Gastrocnemius medialis (tissue), 4 donors: Measurements from ENCODE around the gene NUDT6. TPM values are rescaled to one million over a fixed set of nuclear protein-coding genes. Genes with fewer than 3 reads are reported as not detected.
A peak's percentile ranks its signal among the peaks of the same experiment; 100 is the strongest.

Source experiments
- ATAC-seq, 2 donors: fragments of 150-250 bp; one replicate each; pipeline ENCODE4 v1.9.1; 2016
- DNase-seq, 2 donors: peaks; one replicate each; pipeline ENCODE4 v3.0.0-alpha.2; 2019
- H3K27ac ChIP-seq, 4 donors: fragments of 200-600 bp; sonication (generic); 1 replicate in 1 of 4; 2 replicates in 3 of 4; pipeline ENCODE4 v1.5.1; 2016 to 2018; ENCODE audit warnings: mild to moderate bottlenecking in 2 of 4, moderate library complexity in 1 of 4
- H3K27me3 ChIP-seq, 3 donors: fragments of 200-600 bp; sonication (generic) in 2 of 3; 1 replicate in 1 of 3; 2 replicates in 2 of 3; pipeline versions ENCODE4 v1.5.1 to v1.6.0; 2016 to 2019; ENCODE audit warnings: mild to moderate bottlenecking in 1 of 3, moderate library complexity in 1 of 3
- H3K36me3 ChIP-seq, 2 donors: fragments of 200-600 bp; sonication (generic) in 1 of 2; one replicate each; pipeline ENCODE4 v1.5.1; 2017 to 2018
- H3K4me1 ChIP-seq, 2 donors: fragments of 200-600 bp; sonication (generic) in 1 of 2; one replicate each; pipeline ENCODE4 v1.5.1; 2016 to 2017; ENCODE audit warnings: mild to moderate bottlenecking in 2 of 2
- H3K4me3 ChIP-seq, 4 donors: fragments of 200-600 bp; sonication (generic) in 3 of 4; 1 replicate in 1 of 4; 2 replicates in 3 of 4; pipeline ENCODE4 v1.5.1; 2016 to 2019; ENCODE audit warnings: mild to moderate bottlenecking in 2 of 4
- H3K9me3 ChIP-seq, 3 donors: fragments of 200-600 bp; sonication (generic) in 2 of 3; 1 replicate in 1 of 3; 2 replicates in 2 of 3; pipeline ENCODE4 v1.5.1; 2016 to 2019
- CTCF ChIP-seq, 5 experiments: fragments of 450-650 bp in 3 of 5; fragments of 200-600 bp in 2 of 5; sonication (generic) in 2 of 5; IDR thresholded peaks in 4 of 5; conservative IDR thresholded peaks in 1 of 5; 1 replicate in 4 of 5; 2 replicates in 1 of 5; pipeline ENCODE4 v1.5.1; 2016 to 2019; ENCODE audit warnings: antibody characterized with exemption in 5 of 5, mild to moderate bottlenecking in 3 of 5, moderate library complexity in 3 of 5
- POLR2A ChIP-seq, 2 donors: fragments of 450-650 bp; IDR thresholded peaks; one replicate each; pipeline ENCODE4 v1.6.1; 2017; ENCODE audit warnings: antibody characterized with exemption in 2 of 2, mild to moderate bottlenecking in 2 of 2, moderate library complexity in 2 of 2
- in situ Hi-C, 4 donors: fragments of 200-750 bp; cut with MboI; loops; one replicate each; pipeline versions ENCODE4 v1.15.0 to v1.8.0; 2017; ENCODE audit warnings: low sequenced_read_pairs in 4 of 4
- intact Hi-C: fragments of 100-400 bp; cut with DNase I; formaldehyde crosslinking; loops from one replicate; pipeline ENCODE4 v1.15.1; 2023; ENCODE audit warnings: low total_unique reads
- total RNA-seq, 4 donors: library from RNA; depleted of rRNA; stranded (reverse); fragments of >200 nt; gene quantifications; one replicate each; pipeline versions ENCODE4 v1.1.0 to v1.2.3, GENCODE V29; 2016

NUDT6 gene
- total RNA-seq, 4 donors from 2014 or later = 2.0 to 4.0 (median 2.6) TPM

DNA sequence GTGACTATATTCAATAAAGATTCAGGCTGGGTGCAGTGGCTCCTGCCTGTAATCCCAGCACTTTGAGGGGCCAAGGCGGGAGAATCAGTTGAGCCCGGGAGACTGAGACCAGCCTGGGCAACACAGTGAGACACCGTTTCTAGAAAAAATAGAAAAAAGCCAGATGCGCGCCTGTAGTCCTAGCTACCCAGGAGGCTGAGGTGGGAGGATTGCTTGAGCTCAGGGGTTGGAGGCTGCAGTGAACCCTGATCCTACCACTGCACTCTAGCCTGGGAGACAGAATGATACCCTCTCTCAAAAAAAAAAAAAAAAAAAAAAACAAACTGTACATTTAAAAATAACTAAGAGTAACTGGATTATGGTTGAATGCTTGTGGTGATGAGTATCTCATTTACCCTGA is 1.1 kb downstream of the NUDT6 start:
- H3K27me3 ChIP-seq = no peaks in the 10 kb centered on the region
- no peak for TF ChIP-seq CTCF (IDR thresholded peaks at IDR 0.05 in 4 of 5, conservative IDR thresholded peaks at IDR 0.05 in 1 of 5)
- TF ChIP-seq POLR2A (IDR thresholded peaks at IDR 0.05) = no peak
- ATAC-seq (no peak), DNase-seq (no peak)
- in situ Hi-C loops (loop anchor here in 1 of 4 donors (10.0 kb wide), 1 partner anchor 166 kb away; no protein-coding TSS in a partner anchor), intact Hi-C loops (loop anchor here (5.0 kb wide), 1 partner anchor 94 kb away; the partner anchor contains the start of gene FGF2)
- H3K4me3 ChIP-seq = peak overlapping the region; percentile 86 to 94 (median 92)
- no peaks in the 10 kb centered on the region for H3K9me3 ChIP-seq
- H3K4me1 ChIP-seq = peaks cover 13 to 24% of the 10 kb centered on the region in 2 donors
- peak overlapping the region in 3 of 4 donors; percentile 77 to 82 (median 80) for H3K27ac ChIP-seq
- H3K36me3 ChIP-seq = no peaks in the 10 kb centered on the region

DNA sequence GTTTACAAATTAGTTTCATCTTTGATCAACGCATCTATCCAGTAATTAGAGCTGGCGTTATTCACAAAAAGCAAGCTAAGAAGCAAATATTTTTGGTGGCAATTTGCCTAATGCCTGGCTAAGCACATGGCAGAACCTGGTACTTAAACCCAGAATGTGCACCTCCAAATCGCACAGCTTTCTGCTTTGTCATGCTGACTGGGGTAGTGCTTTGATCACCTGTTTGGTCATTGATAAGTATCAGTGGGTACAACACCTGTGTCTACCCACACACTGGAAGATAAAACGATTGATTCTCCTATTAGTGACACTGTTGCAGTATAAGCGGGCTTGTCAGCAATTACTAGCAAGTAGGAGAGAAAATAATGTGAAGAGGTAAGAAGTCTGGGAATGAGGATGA is 1.9 kb downstream of the NUDT6 start:
- H3K4me3 ChIP-seq = no peak overlapping the region
- ATAC-seq (no peak), DNase-seq (no peak)
- H3K9me3 ChIP-seq = no peaks in the 10 kb centered on the region
- H3K27ac ChIP-seq = no peak overlapping the region
- in situ Hi-C loops (loop anchor here in 1 of 4 donors (10.0 kb wide), 1 partner anchor 166 kb away; no protein-coding TSS in a partner anchor), intact Hi-C loops (loop anchor here (5.0 kb wide), 1 partner anchor 93 kb away; the partner anchor contains the start of gene FGF2)
- H3K4me1 ChIP-seq = peaks cover 13 to 20% of the 10 kb centered on the region in 2 donors
- H3K27me3 ChIP-seq = no peaks in the 10 kb centered on the region
- TF ChIP-seq POLR2A (IDR thresholded peaks at IDR 0.05) (no peak), CTCF (IDR thresholded peaks at IDR 0.05 in 4 of 5, conservative IDR thresholded peaks at IDR 0.05 in 1 of 5) (no peak)
- peaks cover 0 to 4% of the 10 kb centered on the region in 2 donors for H3K36me3 ChIP-seq

- TF ChIP-seq CTCF (IDR thresholded peaks at IDR 0.05 in 4 of 5, conservative IDR thresholded peaks at IDR 0.05 in 1 of 5) (no peak), POLR2A (IDR thresholded peaks at IDR 0.05) (no peak)
- in situ Hi-C loops = loop anchor here in 1 of 4 donors (10.0 kb wide), 1 partner anchor 163 kb away; no protein-coding TSS in a partner anchor
- Histone ChIP-seq H3K4me3 (no peak overlapping the region), H3K27ac (no peak overlapping the region), H3K27me3 (no peaks in the 10 kb centered on the region), H3K4me1 (peaks cover 5 to 8% of the 10 kb centered on the region in 2 donors), H3K9me3 (no peaks in the 10 kb centered on the region), H3K36me3 (peaks cover 0 to 11% of the 10 kb centered on the region in 2 donors)
- ATAC-seq = no peak
- DNase-seq = no peak
- intact Hi-C loops = no loop called here
These were observed 4.7 kb downstream of the NUDT6 start for GRCh38 chr4:122917731-122918130.

DNA sequence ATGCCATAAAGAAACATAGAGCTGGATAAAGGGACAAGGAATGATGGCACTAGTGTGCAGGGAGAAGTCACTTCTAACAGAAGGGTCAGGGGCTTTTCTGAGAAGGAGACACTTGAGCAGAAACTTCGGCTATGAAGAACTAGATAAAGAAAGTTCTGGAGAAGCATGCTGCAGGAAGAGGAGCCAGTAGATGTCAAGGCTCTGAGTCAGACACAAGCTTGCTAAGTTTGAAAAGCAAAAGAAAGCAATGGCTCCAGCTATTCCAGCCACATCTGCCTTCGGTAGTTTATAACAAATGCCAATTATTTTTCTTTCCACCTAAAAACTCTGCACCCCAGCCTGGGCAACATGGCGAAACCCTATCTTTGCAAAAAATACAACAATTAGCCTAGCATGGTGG is 7.5 kb downstream of the NUDT6 start:
- in situ Hi-C loops = loop anchor here in 1 of 4 donors (10.0 kb wide), 1 partner anchor 160 kb away; no protein-coding TSS in a partner anchor
- Histone ChIP-seq H3K27ac (no peak overlapping the region), H3K4me3 (no peak overlapping the region), H3K27me3 (no peaks in the 10 kb centered on the region), H3K4me1 (no peaks in the 10 kb centered on the region), H3K9me3 (no peaks in the 10 kb centered on the region), H3K36me3 (peaks cover 0 to 11% of the 10 kb centered on the region in 2 donors)
- intact Hi-C loops = no loop called here
- TF ChIP-seq POLR2A (IDR thresholded peaks at IDR 0.05) (no peak), CTCF (IDR thresholded peaks at IDR 0.05 in 4 of 5, conservative IDR thresholded peaks at IDR 0.05 in 1 of 5) (no peak)
- no peak for DNase-seq
- no peak for ATAC-seq
